A549 (cell line): ENCODE results near the gene TMEM174. TPM values are rescaled to one million over a fixed set of nuclear protein-coding genes. Genes with fewer than 3 reads are reported as not detected.

Experiments used
- ATAC-seq, 2 experiments: fragments of 200-7000 bp in 1 of 2; fragments of >200 bp in 1 of 2; cut with Nextera tagmentation in 1 of 2; cut with Tn5 transposase in 1 of 2; 3 replicates each; pipeline versions ENCODE4 v1.8.0 to v1.9.1; 2018 to 2020; ENCODE audit warnings: mild to moderate bottlenecking in 1 of 2, moderate library complexity in 1 of 2
- CTCF ChIA-PET: fragments of 300-600 bp; sonication (Branson Sonifier 250); formaldehyde crosslinking; extraction: SDS; loops from one replicate; lab custom pipeline; 2021; ENCODE audit warnings: antibody characterized with exemption, inconsistent platforms; lab: Yijun Ruan, JAX
- POLR2A ChIA-PET: fragments of 350-600 bp; formaldehyde crosslinking; extraction: SDS; loops from one replicate; lab custom pipeline; 2021; ENCODE audit warnings: antibody characterized with exemption, inconsistent platforms; lab: Yijun Ruan, JAX
- DNase-seq, 2 experiments: peaks; one replicate each; pipeline versions ENCODE4 v3.0.0 to v3.0.0-alpha.2; 2011 to 2016; ENCODE audit warnings: low read depth in 1 of 2, low spot score in 1 of 2
- FAIRE-seq: peaks from 2 replicates; lab custom pipeline; 2011; peaks lifted over from hg19 to GRCh38; lab: Jason Lieb, UNC
- H3K27ac ChIP-seq, 2 experiments: fragments of >200 bp; sonication (Bioruptor Twin); formaldehyde crosslinking; 3 replicates each; pipeline ENCODE4 v1.5.1; 2016 to 2017
- H3K4me1 ChIP-seq: fragments of >200 bp; sonication (Bioruptor Twin); formaldehyde crosslinking; 3 replicates; pipeline ENCODE4 v1.6.1; 2016
- H3K4me2 ChIP-seq: fragments of >200 bp; sonication (Bioruptor Twin); formaldehyde crosslinking; 3 replicates; pipeline ENCODE4 v1.6.1; 2016
- H3K4me3 ChIP-seq: fragments of >200 bp; sonication (Bioruptor Twin); formaldehyde crosslinking; 3 replicates; pipeline ENCODE4 v1.5.1; 2016
- H3K9me3 ChIP-seq: fragments of >200 bp; sonication (Bioruptor Twin); formaldehyde crosslinking; 3 replicates; pipeline ENCODE4 v1.6.1; 2016
- CBX8 ChIP-seq: fragments of 200-600 bp; sonication (generic); IDR thresholded peaks from 2 replicates; pipeline ENCODE4 v1.6.1; 2016
- HEYL ChIP-seq: fragments of 250-450 bp; sonication (Bioruptor Pico); IDR thresholded peaks from 2 replicates; pipeline ENCODE4 v1.8.0; 2021; ENCODE audit warnings: mild to moderate bottlenecking, moderate library complexity
- HOXB5 ChIP-seq: fragments of 250-450 bp; sonication (Bioruptor Pico); IDR thresholded peaks from 2 replicates; pipeline ENCODE4 v1.5.0; 2020; ENCODE audit warnings: mild to moderate bottlenecking, moderate library complexity
- MAZ ChIP-seq: fragments of 150-350 bp; IDR thresholded peaks from 2 replicates; pipeline ENCODE4 v1.6.1; 2014; ENCODE audit warnings: antibody characterized with exemption, low read depth, low read length, borderline replicate concordance
- NFE2L2 ChIP-seq: fragments of 150-350 bp; conservative IDR thresholded peaks from 2 replicates; pipeline ENCODE4 v1.6.1; 2014; ENCODE audit warnings: low read length
- PBX3 ChIP-seq: IDR thresholded peaks from 2 replicates; pipeline ENCODE4 v1.6.1; 2012
- POLR2AphosphoS2 ChIP-seq: conservative IDR thresholded peaks from 2 replicates; pipeline ENCODE4 v1.6.1; 2012; ENCODE audit warnings: low read length, improper control_type of control experiment, inconsistent platforms
- RAD21 ChIP-seq, 2 experiments: fragments of >200 bp in 1 of 2; sonication (Bioruptor Twin) in 1 of 2; formaldehyde crosslinking in 1 of 2; IDR thresholded peaks in 1 of 2; conservative IDR thresholded peaks in 1 of 2; 2 replicates in 1 of 2; 3 replicates in 1 of 2; pipeline ENCODE4 v1.6.1; 2012 to 2018; ENCODE audit warnings: inconsistent platforms in 1 of 2
- RARB ChIP-seq: fragments of 250-450 bp; sonication (Bioruptor Pico); IDR thresholded peaks from 2 replicates; pipeline ENCODE4 v1.8.0; 2021; ENCODE audit warnings: mild to moderate bottlenecking, moderate library complexity
- RFX5 ChIP-seq: fragments of 450-650 bp; IDR thresholded peaks from 2 replicates; pipeline ENCODE4 v1.7.1; 2014; ENCODE audit warnings: antibody characterized with exemption, mild to moderate bottlenecking, moderate library complexity
- SMC3 ChIP-seq: fragments of >200 bp; sonication (Bioruptor Twin); formaldehyde crosslinking; IDR thresholded peaks from 3 replicates; pipeline ENCODE4 v1.6.1; 2018; ENCODE audit warnings: inconsistent platforms
- TFCP2L1 ChIP-seq: fragments of 250-450 bp; sonication (Bioruptor Pico); IDR thresholded peaks from 2 replicates; pipeline ENCODE4 v1.5.0; 2021; ENCODE audit warnings: mild to moderate bottlenecking
- ZNF302 ChIP-seq: fragments of 250-450 bp; sonication (Bioruptor Pico); IDR thresholded peaks from 2 replicates; pipeline ENCODE4 v1.9.0; 2021; ENCODE audit warnings: inconsistent platforms, mild to moderate bottlenecking, moderate library complexity
- ZSCAN20 ChIP-seq: fragments of 250-450 bp; sonication (Bioruptor Pico); IDR thresholded peaks from 2 replicates; pipeline ENCODE4 v1.8.0; 2022; ENCODE audit warnings: mild to moderate bottlenecking, moderate library complexity
- WGBS: methylation state at CpG from one replicate; pipeline ENCODE4 v1.1.6; 2017; ENCODE audit errors: missing lambda C conversion rate; 5-methylcytosine and 5-hydroxymethylcytosine counted together
- polyA plus RNA-seq, 4 experiments: library from polyadenylated mRNA; depleted of rRNA in 3 of 4; stranded (reverse); fragments of >200 nt; fragmentation: RNase III in 1 of 4; extraction: RNeasy Plus Mini Kit Qiagen cat#74134 plus additional on column Dnase treatment in 1 of 4; gene quantifications; 2 replicates in 3 of 4; 3 replicates in 1 of 4; pipeline ENCODE4 v1.2.3, GENCODE V29; 2011 to 2017
- TF ChIP-seq, protein P1 (sequence below): fragments of 200-600 bp; sonication (generic); IDR thresholded peaks from 2 replicates; pipeline ENCODE4 v1.6.1; 2016; ENCODE audit warnings: antibody characterized with exemption, mild to moderate bottlenecking, moderate library complexity
- TF ChIP-seq, protein P2 (sequence below): fragments of >200 bp; sonication (Bioruptor Twin); formaldehyde crosslinking; IDR thresholded peaks from 3 replicates; pipeline ENCODE4 v1.6.1; 2016

TMEM174 gene
- polyA plus RNA-seq, 2 of the 4 experiments (the other 2 are of a cell fraction): not detected

DNA sequence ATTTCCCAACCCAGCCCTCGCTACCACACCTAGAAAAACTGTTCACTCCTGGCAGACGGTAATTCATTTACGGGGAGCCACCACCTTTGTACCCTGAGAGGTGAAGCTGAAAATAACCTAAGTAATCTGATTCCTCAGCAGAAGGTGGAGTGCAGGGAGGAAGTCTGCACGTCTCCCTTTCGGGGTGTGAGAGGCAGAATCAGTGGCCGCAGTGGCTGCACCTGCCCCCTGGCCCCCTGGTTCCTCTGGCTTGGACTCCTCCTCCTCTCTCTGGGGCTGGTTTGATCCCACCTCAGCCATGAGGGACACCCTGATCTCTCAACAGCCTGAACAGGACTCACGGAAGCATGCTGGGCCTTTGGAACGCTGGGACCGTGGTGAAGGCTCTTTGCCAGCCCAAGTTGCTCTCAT, 10.5 kb downstream of the TMEM174 start:
- ChIA-PET CTCF (interaction anchor here (1.3 kb wide), 1 partner anchor 12 kb away, joined by 4 read pairs; no protein-coding TSS in a partner anchor), POLR2A (no interaction called here)
- 71% methylated on average over 9 of the region's 9 CpGs for WGBS
- H3K4me1 ChIP-seq: no peaks in the 10 kb centered on the region
- H3K4me3 ChIP-seq: no peak overlapping the region
- FAIRE-seq (no peak), DNase-seq (no peak), ATAC-seq (no peak)
- H3K9me3 ChIP-seq: peaks cover 14% of the 10 kb centered on the region; the same call in 2 of the 3 replicates
- no peak for TF ChIP-seq HOXB5
- no peak overlapping the region for H3K27ac ChIP-seq
- no peak overlapping the region for H3K4me2 ChIP-seq

- ChIA-PET POLR2A (no interaction called here), CTCF (interaction anchor here (1.4 to 1.6 kb wide), 2 partner anchors 15 to 117 kb away, joined by 3 to 7 read pairs; no protein-coding TSS in a partner anchor)
- WGBS: 63% methylated on average over 2 of the region's 2 CpGs
- Histone ChIP-seq H3K4me3 (no peak overlapping the region), H3K4me1 (peaks cover 8% of the 10 kb centered on the region; the same call in 2 of the 3 replicates), H3K4me2 (no peak overlapping the region), H3K9me3 (peaks cover 14% of the 10 kb centered on the region; the same call in 2 of the 3 replicates), H3K27ac (no peak overlapping the region)
- no peak for TF ChIP-seq POLR2AphosphoS2
- TF ChIP-seq CBX8: no peak
- no peak for TF ChIP-seq RARB (CRISPR knock-in tag)
- TF ChIP-seq SMC3: no peak
- no peak for TF ChIP-seq MAZ
- TF ChIP-seq RAD21 (conservative IDR thresholded peaks at IDR 0.05 in 1 of 2, IDR thresholded peaks at IDR 0.05 in 1 of 2): no peak
- TF ChIP-seq ZSCAN20 (CRISPR knock-in tag): no peak
- no peak for TF ChIP-seq NFE2L2
- no peak for TF ChIP-seq ZNF302 (CRISPR knock-in tag)
- TF ChIP-seq, protein P1, sequence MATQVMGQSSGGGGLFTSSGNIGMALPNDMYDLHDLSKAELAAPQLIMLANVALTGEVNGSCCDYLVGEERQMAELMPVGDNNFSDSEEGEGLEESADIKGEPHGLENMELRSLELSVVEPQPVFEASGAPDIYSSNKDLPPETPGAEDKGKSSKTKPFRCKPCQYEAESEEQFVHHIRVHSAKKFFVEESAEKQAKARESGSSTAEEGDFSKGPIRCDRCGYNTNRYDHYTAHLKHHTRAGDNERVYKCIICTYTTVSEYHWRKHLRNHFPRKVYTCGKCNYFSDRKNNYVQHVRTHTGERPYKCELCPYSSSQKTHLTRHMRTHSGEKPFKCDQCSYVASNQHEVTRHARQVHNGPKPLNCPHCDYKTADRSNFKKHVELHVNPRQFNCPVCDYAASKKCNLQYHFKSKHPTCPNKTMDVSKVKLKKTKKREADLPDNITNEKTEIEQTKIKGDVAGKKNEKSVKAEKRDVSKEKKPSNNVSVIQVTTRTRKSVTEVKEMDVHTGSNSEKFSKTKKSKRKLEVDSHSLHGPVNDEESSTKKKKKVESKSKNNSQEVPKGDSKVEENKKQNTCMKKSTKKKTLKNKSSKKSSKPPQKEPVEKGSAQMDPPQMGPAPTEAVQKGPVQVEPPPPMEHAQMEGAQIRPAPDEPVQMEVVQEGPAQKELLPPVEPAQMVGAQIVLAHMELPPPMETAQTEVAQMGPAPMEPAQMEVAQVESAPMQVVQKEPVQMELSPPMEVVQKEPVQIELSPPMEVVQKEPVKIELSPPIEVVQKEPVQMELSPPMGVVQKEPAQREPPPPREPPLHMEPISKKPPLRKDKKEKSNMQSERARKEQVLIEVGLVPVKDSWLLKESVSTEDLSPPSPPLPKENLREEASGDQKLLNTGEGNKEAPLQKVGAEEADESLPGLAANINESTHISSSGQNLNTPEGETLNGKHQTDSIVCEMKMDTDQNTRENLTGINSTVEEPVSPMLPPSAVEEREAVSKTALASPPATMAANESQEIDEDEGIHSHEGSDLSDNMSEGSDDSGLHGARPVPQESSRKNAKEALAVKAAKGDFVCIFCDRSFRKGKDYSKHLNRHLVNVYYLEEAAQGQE: no peak
- TF ChIP-seq HEYL: no peak
- TF ChIP-seq TFCP2L1 (CRISPR knock-in tag): no peak
- TF ChIP-seq, protein P2, sequence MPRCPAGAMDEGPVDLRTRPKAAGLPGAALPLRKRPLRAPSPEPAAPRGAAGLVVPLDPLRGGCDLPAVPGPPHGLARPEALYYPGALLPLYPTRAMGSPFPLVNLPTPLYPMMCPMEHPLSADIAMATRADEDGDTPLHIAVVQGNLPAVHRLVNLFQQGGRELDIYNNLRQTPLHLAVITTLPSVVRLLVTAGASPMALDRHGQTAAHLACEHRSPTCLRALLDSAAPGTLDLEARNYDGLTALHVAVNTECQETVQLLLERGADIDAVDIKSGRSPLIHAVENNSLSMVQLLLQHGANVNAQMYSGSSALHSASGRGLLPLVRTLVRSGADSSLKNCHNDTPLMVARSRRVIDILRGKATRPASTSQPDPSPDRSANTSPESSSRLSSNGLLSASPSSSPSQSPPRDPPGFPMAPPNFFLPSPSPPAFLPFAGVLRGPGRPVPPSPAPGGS: no peak
- TF ChIP-seq RFX5: no peak
- TF ChIP-seq PBX3: no peak
- DNase-seq (no peak), FAIRE-seq (no peak), ATAC-seq (no peak)
Measured at GRCh38 chr5:73186976-73187375, 14.0 kb downstream of the TMEM174 start.
